Erythroblast (primary cell): ENCODE results near the gene SYT1.

Source experiments
- GATA1 ChIP-seq: IDR thresholded peaks from 2 replicates; pipeline ENCODE4 v1.6.1; 2011; ENCODE audit warnings: low read depth, mild to moderate bottlenecking, control low read depth, low read length, moderate library complexity
- POLR2A ChIP-seq: IDR thresholded peaks from 2 replicates; pipeline ENCODE4 v1.6.1; 2011; ENCODE audit warnings: mild to moderate bottlenecking, low read length

DNA sequence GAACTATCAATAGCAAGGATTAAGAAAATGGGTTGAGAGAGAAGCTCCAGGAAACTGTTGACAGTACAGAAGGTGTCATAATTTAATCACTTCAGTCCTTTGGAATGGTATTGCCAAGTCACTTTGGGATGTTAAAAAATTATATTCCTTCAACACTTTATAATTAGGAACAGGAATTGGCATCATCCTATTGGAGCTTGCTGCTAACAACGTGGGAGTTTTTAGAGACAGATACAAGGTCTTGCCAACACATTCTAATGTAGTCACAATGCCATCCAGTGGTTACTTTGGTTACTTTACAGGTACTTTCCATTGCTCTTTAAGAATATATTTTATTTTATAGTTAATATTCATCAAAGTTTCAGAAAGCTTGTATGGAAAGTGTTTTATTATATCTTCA is 310.1 kb downstream of the SYT1 start:
- TF ChIP-seq POLR2A (no peak), GATA1 (no peak)
